ENCODE measurements around the gene DNAH2. TPM values are rescaled to one million over a fixed set of nuclear protein-coding genes. Genes with fewer than 3 reads are reported as not detected.

The DNAH2 gene
- polyA plus RNA-seq, 1 donor = 4.3 TPM

GRCh38 chr17:7838090-7839075 lies 120.8 kb downstream of the DNAH2 start:
- DNase-seq (ENCODE audit: low read depth) = no peak

- DNase-seq (ENCODE audit: low read depth) = no peak
Measured at GRCh38 chr17:7839190-7839875, 121.8 kb downstream of the DNAH2 start.

- DNase-seq (ENCODE audit: low read depth) = no peak
Measured at GRCh38 chr17:7839876-7840261, 122.3 kb downstream of the DNAH2 start.

- DNase-seq (ENCODE audit: low read depth) = no peak
Measured at GRCh38 chr17:7840441-7840840, 122.9 kb downstream of the DNAH2 start.

GRCh38 chr17:7840875-7841274 lies 123.3 kb downstream of the DNAH2 start:
- DNase-seq (ENCODE audit: low read depth) = no peak

GRCh38 chr17:7841396-7841914 lies 123.9 kb downstream of the DNAH2 start:
- no peak for DNase-seq (ENCODE audit: low read depth)

- no peak for DNase-seq (ENCODE audit: low read depth)
Measured at GRCh38 chr17:7841915-7842379, 124.4 kb downstream of the DNAH2 start.

- no peak for DNase-seq (ENCODE audit: low read depth)
Measured at GRCh38 chr17:7842380-7843256, 125.1 kb downstream of the DNAH2 start.

GRCh38 chr17:7843257-7843535 lies 125.7 kb downstream of the DNAH2 start:
- no peak for DNase-seq (ENCODE audit: low read depth)

GRCh38 chr17:7843536-7844291 lies 126.2 kb downstream of the DNAH2 start:
- DNase-seq (ENCODE audit: low read depth) = no peak

- no peak for DNase-seq (ENCODE audit: low read depth)
Measured at GRCh38 chr17:7844292-7845154, 127.0 kb downstream of the DNAH2 start.

GRCh38 chr17:7845359-7846062 lies 128.0 kb downstream of the DNAH2 start:
- no peak for DNase-seq (ENCODE audit: low read depth)

- DNase-seq (ENCODE audit: low read depth) = no peak
Measured at GRCh38 chr17:7846063-7846735, 128.7 kb downstream of the DNAH2 start.

- no peak for DNase-seq (ENCODE audit: low read depth)
Measured at GRCh38 chr17:7846765-7847661, 129.5 kb downstream of the DNAH2 start.

GRCh38 chr17:7848131-7848579 lies 130.6 kb downstream of the DNAH2 start:
- DNase-seq (ENCODE audit: low read depth) = no peak

GRCh38 chr17:7848739-7849129 lies 131.2 kb downstream of the DNAH2 start:
- DNase-seq (ENCODE audit: low read depth) = no peak

- no peak for DNase-seq (ENCODE audit: low read depth)
Measured at GRCh38 chr17:7849130-7849750, 131.7 kb downstream of the DNAH2 start.

Data from forelimb muscle (tissue), 1 donor.